Measurements from ENCODE around the gene PADI2. TPM values are rescaled to one million over a fixed set of nuclear protein-coding genes. Genes with fewer than 3 reads are reported as not detected.

PADI2 gene
- total and polyA plus RNA-seq, 2 of the 8 experiments (the other 6 are each of a cell fraction or from before 2014, with no cell fraction given): 1.6 to 7.5 TPM

DNA sequence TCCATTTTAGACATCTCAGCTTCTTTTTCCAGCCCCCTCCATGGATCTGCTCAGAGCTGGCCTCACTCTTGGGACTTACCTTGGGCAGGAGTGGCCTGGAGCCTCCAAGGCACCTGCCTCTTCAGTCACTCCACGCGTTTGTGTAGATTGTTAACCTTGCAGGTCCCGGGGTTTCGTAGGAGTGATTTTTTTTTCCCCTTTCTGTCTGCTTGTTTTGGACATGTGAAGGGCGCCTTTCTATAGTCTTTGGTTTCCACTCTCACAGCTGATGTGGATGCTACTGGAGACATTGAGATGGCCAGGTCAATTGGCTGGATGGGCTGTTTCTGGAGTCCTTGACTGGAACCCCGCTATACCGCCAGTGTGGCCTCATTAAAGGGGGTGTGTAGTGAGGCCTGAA lies 63.5 kb downstream of the PADI2 start (continued):
- TF ChIP-seq SP2 (IDR thresholded peaks at IDR 0.05; ENCODE audit: low read length) (no peak), MAX (IDR thresholded peaks at IDR 0.05) (no peak)
